Duodenal mucosa (tissue), 2 donors: ENCODE measurements around the gene PPT2.

Source experiments
- H3K27ac ChIP-seq: one replicate; pipeline ENCODE4 v1.7.0; 2013; ENCODE audit warnings: low read depth, low read length
- H3K27me3 ChIP-seq, 2 donors: one replicate each; pipeline ENCODE4 v1.7.0; 2013; ENCODE audit warnings: low read length in 2 of 2, control low read depth in 1 of 2; ENCODE audit not compliant: insufficient read depth in 2 of 2, control insufficient read depth in 1 of 2
- H3K36me3 ChIP-seq, 2 donors: one replicate each; pipeline ENCODE4 v1.7.0; 2013; ENCODE audit warnings: low read length in 2 of 2, control low read depth in 1 of 2; ENCODE audit not compliant: insufficient read depth in 2 of 2, control insufficient read depth in 1 of 2
- H3K4me1 ChIP-seq, 2 donors: one replicate each; pipeline ENCODE4 v1.7.0; 2013; ENCODE audit warnings: low read length in 2 of 2, control low read depth in 1 of 2; ENCODE audit not compliant: insufficient read depth in 2 of 2, control insufficient read depth in 1 of 2
- H3K4me3 ChIP-seq, 2 donors: one replicate each; pipeline ENCODE4 v1.7.0; 2013; ENCODE audit warnings: low read length in 2 of 2, low read depth in 1 of 2
- H3K9ac ChIP-seq, 2 donors: one replicate each; pipeline ENCODE4 v1.7.0; 2013; ENCODE audit warnings: low read length in 2 of 2, low read depth in 1 of 2
- H3K9me3 ChIP-seq, 2 donors: one replicate each; pipeline ENCODE4 v1.7.0; 2013; ENCODE audit warnings: low read length in 2 of 2, control low read depth in 1 of 2; ENCODE audit not compliant: control insufficient read depth in 1 of 2

Gene PPT2

DNA sequence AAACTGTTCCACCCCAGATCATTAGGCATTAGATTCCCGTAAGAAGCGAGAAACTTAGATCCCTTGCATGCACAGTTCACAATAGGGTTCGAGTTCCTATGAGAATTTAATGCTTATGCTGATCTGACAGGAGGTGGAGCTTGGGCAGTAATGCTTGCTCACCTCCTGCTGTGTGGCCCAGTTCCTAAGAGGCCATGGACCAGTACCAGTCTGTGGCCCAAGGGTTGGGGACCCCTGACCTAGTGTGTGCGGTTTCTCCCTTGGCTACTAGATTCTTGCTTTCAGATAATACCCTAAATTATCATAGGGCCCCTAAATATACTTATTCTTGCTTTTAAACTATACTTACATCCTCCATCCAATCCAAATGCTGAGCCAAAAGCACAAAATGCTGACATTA lies 40.4 kb downstream of the PPT2 start:
- no peaks in the 10 kb centered on the region for H3K36me3 ChIP-seq
- H3K4me1 ChIP-seq, result peaks cover 41 to 46% of the 10 kb centered on the region in 2 donors
- peak overlapping the region; percentile 78 for H3K27ac ChIP-seq
- H3K4me3 ChIP-seq, result no peak overlapping the region
- no peaks in the 10 kb centered on the region for H3K27me3 ChIP-seq
- H3K9me3 ChIP-seq, result no peaks in the 10 kb centered on the region
- peak overlapping the region in 1 of 2 donors; percentile 71 for H3K9ac ChIP-seq

DNA sequence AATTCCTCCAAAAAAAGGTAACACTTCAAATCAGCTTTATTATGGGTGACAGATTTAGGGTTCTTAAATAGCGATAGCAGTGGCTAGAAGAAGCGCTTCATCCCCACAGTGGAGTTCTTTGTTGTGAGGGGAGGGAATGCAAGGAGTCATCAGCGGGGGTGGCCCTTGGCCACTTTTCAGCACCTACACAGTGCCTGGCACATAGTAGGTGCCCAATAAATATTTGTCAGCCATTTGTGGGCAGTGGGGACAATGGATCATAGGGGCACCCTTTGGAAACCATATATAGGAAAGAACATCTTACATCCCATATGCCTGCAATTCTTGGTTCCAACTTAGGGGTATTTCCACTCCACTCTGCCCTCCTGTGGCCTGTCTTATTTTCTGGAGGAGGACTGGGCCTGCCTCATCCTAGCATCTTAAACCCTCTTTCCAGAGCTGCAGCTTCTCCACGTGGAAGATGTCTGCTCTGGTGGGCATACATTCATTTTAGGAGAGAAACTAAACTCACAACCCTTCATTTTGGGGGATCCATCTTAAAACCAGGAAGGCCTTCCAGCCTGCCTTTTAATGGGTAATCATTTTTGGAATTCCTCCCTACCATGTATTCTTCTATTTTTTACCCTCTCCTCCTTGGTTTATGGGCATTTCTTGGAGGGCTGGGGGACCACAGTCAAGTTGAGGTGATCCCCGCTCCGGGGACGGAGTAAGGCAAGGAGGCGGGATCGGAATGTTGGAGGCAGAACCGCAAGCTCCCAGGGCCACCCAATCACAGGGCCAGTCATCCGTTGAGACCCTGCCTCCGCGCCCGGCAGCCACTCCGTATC lies 41.1 kb downstream of the PPT2 start:
- Histone ChIP-seq H3K27ac (peak overlapping the region; percentile 78), H3K9ac (peak overlapping the region; percentile 50 to 71), H3K36me3 (no peaks in the 10 kb centered on the region), H3K4me1 (peaks cover 41 to 46% of the 10 kb centered on the region in 2 donors), H3K27me3 (no peaks in the 10 kb centered on the region), H3K4me3 (peak overlapping the region; percentile 50 to 63), H3K9me3 (no peaks in the 10 kb centered on the region)

- H3K9ac ChIP-seq, result peak overlapping the region in 1 of 2 donors; percentile 98
- H3K27me3 ChIP-seq, result no peaks in the 10 kb centered on the region
- H3K4me1 ChIP-seq, result peaks cover 36 to 46% of the 10 kb centered on the region in 2 donors
- peak overlapping the region; percentile 99 for H3K27ac ChIP-seq
- no peaks in the 10 kb centered on the region for H3K9me3 ChIP-seq
- peak overlapping the region; percentile 63 to 86 for H3K4me3 ChIP-seq
- H3K36me3 ChIP-seq, result no peaks in the 10 kb centered on the region
Measured at GRCh38 chr6:32195652-32195901, 41.6 kb downstream of the PPT2 start.

DNA sequence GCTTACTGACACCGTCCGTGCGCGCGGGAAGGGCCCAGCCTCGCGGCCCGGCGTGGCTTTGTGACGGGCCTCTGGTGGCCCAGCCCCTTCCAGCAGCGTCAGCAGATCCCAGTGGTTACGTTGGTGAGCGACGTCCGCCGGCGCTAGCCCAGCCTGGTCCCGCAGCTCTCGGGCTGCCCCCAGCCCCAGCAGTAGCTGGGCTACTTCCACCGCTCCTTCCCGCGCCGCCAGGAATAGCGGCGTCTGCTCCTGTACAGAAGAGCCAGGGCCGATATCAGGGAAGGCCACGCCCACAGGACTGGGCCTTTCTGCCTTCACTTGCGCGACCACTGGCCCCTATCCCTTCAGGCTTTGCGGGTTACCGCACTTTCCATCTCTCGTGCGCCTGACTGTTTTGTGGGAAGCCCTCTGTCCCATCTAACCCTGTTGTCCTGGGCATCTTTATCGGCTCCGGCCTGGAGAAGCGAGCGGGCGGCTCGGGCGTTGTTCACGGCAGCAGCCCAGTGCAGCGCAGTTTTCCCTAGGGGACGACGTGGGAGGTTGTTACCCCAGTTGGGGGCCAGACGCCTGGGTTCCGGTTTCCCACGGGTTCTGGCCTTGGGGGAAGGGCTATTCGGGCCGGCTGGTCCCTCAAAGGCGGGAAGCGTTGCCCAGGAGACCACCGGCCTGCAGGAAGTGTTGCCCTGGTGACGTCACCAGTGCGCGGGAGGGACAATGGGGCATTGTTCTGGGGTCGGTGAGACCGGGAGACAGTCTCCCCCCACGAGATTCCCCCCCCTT lies 42.2 kb downstream of the PPT2 start:
- Histone ChIP-seq H3K9ac (peak overlapping the region; percentile 95 to 98), H3K36me3 (no peaks in the 10 kb centered on the region), H3K27ac (peak overlapping the region; percentile 99), H3K9me3 (no peaks in the 10 kb centered on the region), H3K27me3 (no peaks in the 10 kb centered on the region), H3K4me3 (peak overlapping the region; percentile 82 to 86), H3K4me1 (peaks cover 31 to 42% of the 10 kb centered on the region in 2 donors)

GRCh38 chr6:32196682-32197616 lies 43.0 kb downstream of the PPT2 start:
- Histone ChIP-seq H3K4me1 (peaks cover 25 to 33% of the 10 kb centered on the region in 2 donors), H3K27ac (peak overlapping the region; percentile 99), H3K9me3 (no peaks in the 10 kb centered on the region), H3K27me3 (no peaks in the 10 kb centered on the region), H3K36me3 (no peaks in the 10 kb centered on the region), H3K9ac (peak overlapping the region; percentile 95 to 98), H3K4me3 (peak overlapping the region; percentile 82 to 86)

- Histone ChIP-seq H3K4me3 (no peak overlapping the region), H3K4me1 (peaks cover 22 to 25% of the 10 kb centered on the region in 2 donors), H3K27ac (no peak overlapping the region), H3K27me3 (no peaks in the 10 kb centered on the region), H3K9ac (no peak overlapping the region), H3K9me3 (no peaks in the 10 kb centered on the region), H3K36me3 (no peaks in the 10 kb centered on the region)
Measured at GRCh38 chr6:32198345-32198696, 44.4 kb downstream of the PPT2 start.

DNA sequence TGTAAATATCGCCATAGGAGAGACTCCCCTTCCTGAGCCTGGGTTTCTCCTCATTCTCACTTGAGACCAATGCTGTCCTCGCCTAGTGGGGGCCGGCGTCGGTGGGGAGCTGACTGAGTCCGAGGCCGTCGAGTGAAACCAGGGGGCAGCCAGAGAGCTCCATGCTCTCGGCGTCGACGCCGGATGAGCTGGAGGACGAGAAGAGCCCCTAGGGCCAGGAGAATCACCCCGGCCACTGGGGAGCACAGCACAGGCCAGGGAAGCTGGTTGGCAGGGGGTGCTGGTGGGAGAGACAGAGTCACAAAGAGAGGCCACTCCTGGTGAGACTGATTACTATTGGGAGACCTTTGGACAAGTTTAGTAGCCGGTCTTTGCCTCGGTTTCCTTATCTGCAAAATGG lies 44.9 kb downstream of the PPT2 start:
- Histone ChIP-seq H3K36me3 (no peaks in the 10 kb centered on the region), H3K9ac (no peak overlapping the region), H3K9me3 (no peaks in the 10 kb centered on the region), H3K27me3 (no peaks in the 10 kb centered on the region), H3K4me3 (no peak overlapping the region), H3K27ac (no peak overlapping the region), H3K4me1 (peaks cover 18 to 25% of the 10 kb centered on the region in 2 donors)

DNA sequence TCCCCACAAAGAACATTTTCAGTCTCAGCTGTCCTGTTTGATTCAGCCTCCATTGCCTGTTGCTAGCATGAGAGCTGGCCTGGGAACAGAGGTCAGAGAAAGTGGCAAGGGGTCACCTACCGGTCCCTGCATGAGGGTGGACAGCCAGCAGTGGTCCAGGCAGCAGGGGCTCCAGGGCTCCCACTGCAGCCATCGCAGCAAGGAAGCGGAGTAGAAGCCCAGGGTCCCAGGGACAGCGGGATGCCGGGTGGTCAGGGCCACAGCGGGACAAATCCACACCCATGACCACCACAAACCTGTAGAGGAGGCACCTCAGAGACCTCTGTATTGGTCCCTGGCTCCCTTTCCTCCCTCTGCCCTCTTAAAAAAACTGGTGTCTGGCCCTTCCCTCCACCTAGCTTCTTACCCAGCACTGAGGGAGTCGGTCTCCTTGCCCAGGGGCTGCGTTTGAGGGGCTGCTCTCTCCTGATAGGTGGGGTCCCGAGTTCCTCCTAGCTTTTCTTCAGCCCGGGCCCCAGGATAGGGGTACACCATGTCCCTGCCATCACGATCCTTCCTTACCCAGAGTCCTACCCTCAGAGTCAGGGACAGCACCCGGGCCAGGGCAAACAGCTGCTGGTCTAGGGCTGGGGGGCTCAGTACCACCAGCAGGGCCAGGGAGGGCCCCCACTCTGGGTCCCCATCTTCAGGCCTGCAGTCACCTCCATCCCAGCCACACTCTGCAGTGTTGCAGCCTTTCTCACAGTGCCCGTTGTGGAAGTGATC lies 47.0 kb downstream of the PPT2 start:
- H3K4me1 ChIP-seq, result peaks cover 12% of the 10 kb centered on the region in 2 donors
- H3K9ac ChIP-seq, result no peak overlapping the region
- H3K27me3 ChIP-seq, result no peaks in the 10 kb centered on the region
- no peaks in the 10 kb centered on the region for H3K9me3 ChIP-seq
- no peaks in the 10 kb centered on the region for H3K36me3 ChIP-seq
- H3K27ac ChIP-seq, result no peak overlapping the region
- no peak overlapping the region for H3K4me3 ChIP-seq

- H3K27ac ChIP-seq, result no peak overlapping the region
- H3K9me3 ChIP-seq, result no peaks in the 10 kb centered on the region
- no peaks in the 10 kb centered on the region for H3K36me3 ChIP-seq
- H3K4me3 ChIP-seq, result no peak overlapping the region
- H3K27me3 ChIP-seq, result no peaks in the 10 kb centered on the region
- no peak overlapping the region for H3K9ac ChIP-seq
- peaks cover 3 to 4% of the 10 kb centered on the region in 2 donors for H3K4me1 ChIP-seq
Measured at GRCh38 chr6:32202186-32202585, 48.2 kb downstream of the PPT2 start.
